MM.1S (cell line): Measurements from ENCODE around the gene RUFY4.
"Not testable (repeated sequence)": the region's sequence is repeated elsewhere in the genome, so short reads cannot be mapped to it uniquely, and the experiment has no call there.

Source experiments
- DNase-seq: peaks from one replicate; pipeline ENCODE4 v3.0.0-alpha.2; 2015
- H2AFZ ChIP-seq: fragments of 300-600 bp; sonication (generic); 2 replicates; pipeline ENCODE4 v1.6.0; 2016; ENCODE audit warnings: antibody characterized with exemption, low read length
- H3F3A ChIP-seq: fragments of 300-600 bp; sonication (generic); 2 replicates; pipeline ENCODE4 v1.6.1; 2016; ENCODE audit warnings: mild to moderate bottlenecking, antibody characterized with exemption, low read length, moderate library complexity, mixed read lengths; ENCODE audit not compliant: insufficient read depth
- H3K27ac ChIP-seq: fragments of 300-600 bp; sonication (generic); 2 replicates; pipeline ENCODE4 v1.5.1; 2016; ENCODE audit warnings: mild to moderate bottlenecking, low read length
- H3K27me3 ChIP-seq: fragments of 300-600 bp; sonication (generic); replicated peaks from 2 replicates; pipeline ENCODE4 v1.6.0; 2016; ENCODE audit warnings: low read length; ENCODE audit not compliant: insufficient read depth
- H3K36me3 ChIP-seq: fragments of 300-600 bp; sonication (generic); replicated peaks from 2 replicates; pipeline ENCODE4 v1.6.1; 2016; ENCODE audit warnings: mild to moderate bottlenecking, low read length, mixed read lengths; ENCODE audit not compliant: insufficient read depth
- H3K4me1 ChIP-seq: fragments of 300-600 bp; sonication (generic); 2 replicates; pipeline ENCODE4 v1.6.1; 2016; ENCODE audit warnings: low read length, mixed read lengths
- H3K4me2 ChIP-seq: fragments of 300-600 bp; sonication (generic); 2 replicates; pipeline ENCODE4 v1.6.0; 2016; ENCODE audit warnings: low read depth, low read length
- H3K4me3 ChIP-seq: fragments of 300-600 bp; sonication (generic); 2 replicates; pipeline ENCODE4 v1.5.1; 2016; ENCODE audit warnings: low read length, mixed read lengths
- H3K79me2 ChIP-seq: fragments of 300-600 bp; sonication (generic); 2 replicates; pipeline ENCODE4 v1.6.1; 2016; ENCODE audit warnings: mixed run types, low read length, mixed read lengths
- H3K9ac ChIP-seq: fragments of 300-600 bp; sonication (generic); 2 replicates; pipeline ENCODE4 v1.6.1; 2016; ENCODE audit warnings: low read length, mixed read lengths
- H3K9me2 ChIP-seq: fragments of 300-600 bp; sonication (generic); replicated peaks from 2 replicates; pipeline ENCODE4 v1.6.1; 2016; ENCODE audit warnings: mild to moderate bottlenecking, low read length, mixed read lengths; ENCODE audit not compliant: insufficient read depth
- H3K9me3 ChIP-seq: fragments of 300-600 bp; sonication (generic); replicated peaks from 2 replicates; pipeline ENCODE4 v1.6.1; 2016; ENCODE audit warnings: mild to moderate bottlenecking, low read length, mixed read lengths; ENCODE audit not compliant: insufficient read depth
- H4K20me1 ChIP-seq: fragments of 300-600 bp; sonication (generic); 2 replicates; pipeline ENCODE4 v1.6.1; 2016; ENCODE audit warnings: mild to moderate bottlenecking, low read length, moderate library complexity, mixed read lengths; ENCODE audit not compliant: insufficient read depth
- CTCF ChIP-seq: fragments of 300-600 bp; sonication (generic); IDR thresholded peaks from 2 replicates; pipeline ENCODE4 v1.5.1; 2016; ENCODE audit warnings: antibody characterized with exemption, low read length, mixed read lengths
- EZH2 ChIP-seq: fragments of 300-600 bp; sonication (generic); optimal IDR thresholded peaks from 2 replicates; pipeline ENCODE3; 2017; ENCODE audit warnings: low read depth, mild to moderate bottlenecking, antibody characterized with exemption, low read length, mixed read lengths
- EZH2phosphoT487 ChIP-seq: fragments of 300-600 bp; sonication (generic); IDR thresholded peaks from 2 replicates; pipeline ENCODE4 v1.6.1; 2018; ENCODE audit warnings: antibody characterized with exemption, low read length

RUFY4 gene

DNA sequence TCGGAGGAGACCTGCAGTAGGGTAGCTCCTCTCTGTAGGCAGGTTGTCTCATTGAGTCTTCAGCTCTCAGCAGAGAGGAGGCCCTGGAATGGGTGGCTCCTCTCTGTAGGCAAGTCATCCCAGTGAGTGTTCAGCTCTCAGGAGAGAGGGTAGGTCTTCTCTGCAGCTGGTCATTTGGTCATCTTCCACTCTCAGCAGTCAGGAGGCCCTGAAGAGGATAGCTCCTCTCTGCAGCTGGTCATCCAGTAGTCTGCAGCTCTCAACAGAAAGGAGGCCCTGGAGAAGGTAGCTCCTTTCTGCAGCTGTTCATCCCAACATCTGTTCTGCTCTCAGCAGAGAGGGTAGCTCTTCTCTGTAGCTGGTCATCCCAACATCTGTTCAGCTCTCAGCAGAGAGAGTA, 26.0 kb upstream of the RUFY4 start:
- no peaks in the 10 kb centered on the region for H4K20me1 ChIP-seq
- H3K36me3 ChIP-seq, result no peaks in the 10 kb centered on the region
- no peaks in the 10 kb centered on the region for H3K79me2 ChIP-seq
- H3K27ac ChIP-seq, result no peak overlapping the region
- H2AFZ ChIP-seq, result no peak overlapping the region
- no peak for TF ChIP-seq EZH2
- TF ChIP-seq CTCF, result no peak
- no peak for TF ChIP-seq EZH2phosphoT487
- H3K4me3 ChIP-seq, result no peak overlapping the region
- H3K4me2 ChIP-seq, result no peak overlapping the region
- H3K9me3 ChIP-seq, result no peaks in the 10 kb centered on the region
- no peaks in the 10 kb centered on the region for H3K9me2 ChIP-seq
- H3F3A ChIP-seq, result peaks cover 34% of the 10 kb centered on the region
- H3K4me1 ChIP-seq, result peaks cover 63% of the 10 kb centered on the region
- no peak overlapping the region for H3K9ac ChIP-seq
- no peaks in the 10 kb centered on the region for H3K27me3 ChIP-seq
- DNase-seq, result no peak

DNA sequence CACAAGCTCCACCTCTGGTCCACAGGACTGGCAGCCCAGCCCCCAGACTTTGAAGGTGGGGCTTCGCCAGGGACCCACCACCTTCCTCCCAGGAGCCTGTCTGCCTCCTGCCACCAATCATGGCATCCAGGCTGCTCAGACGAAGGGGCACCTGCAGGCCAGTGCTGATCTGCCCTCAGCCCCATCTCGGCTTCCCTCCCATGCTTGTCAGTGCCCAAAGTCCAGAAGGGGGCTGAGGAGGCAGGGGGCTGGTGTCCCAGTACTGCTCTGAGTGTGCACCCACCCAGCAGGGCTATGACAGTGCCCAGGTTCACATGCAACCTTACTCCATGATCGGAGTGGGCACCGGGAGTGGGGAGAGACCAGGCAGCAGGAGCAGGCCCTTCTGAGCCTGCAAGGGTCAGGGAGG, 25.3 kb upstream of the RUFY4 start:
- Histone ChIP-seq H3F3A (peaks cover 29% of the 10 kb centered on the region), H4K20me1 (no peaks in the 10 kb centered on the region), H3K4me1 (peaks cover 57% of the 10 kb centered on the region), H3K27me3 (no peaks in the 10 kb centered on the region), H3K4me2 (no peak overlapping the region), H3K9me2 (no peaks in the 10 kb centered on the region), H3K4me3 (no peak overlapping the region), H3K36me3 (no peaks in the 10 kb centered on the region), H3K27ac (no peak overlapping the region), H2AFZ (no peak overlapping the region), H3K9me3 (no peaks in the 10 kb centered on the region), H3K9ac (no peak overlapping the region), H3K79me2 (no peaks in the 10 kb centered on the region)
- DNase-seq, result no peak
- TF ChIP-seq EZH2 (no peak), EZH2phosphoT487 (no peak), CTCF (no peak)

DNA sequence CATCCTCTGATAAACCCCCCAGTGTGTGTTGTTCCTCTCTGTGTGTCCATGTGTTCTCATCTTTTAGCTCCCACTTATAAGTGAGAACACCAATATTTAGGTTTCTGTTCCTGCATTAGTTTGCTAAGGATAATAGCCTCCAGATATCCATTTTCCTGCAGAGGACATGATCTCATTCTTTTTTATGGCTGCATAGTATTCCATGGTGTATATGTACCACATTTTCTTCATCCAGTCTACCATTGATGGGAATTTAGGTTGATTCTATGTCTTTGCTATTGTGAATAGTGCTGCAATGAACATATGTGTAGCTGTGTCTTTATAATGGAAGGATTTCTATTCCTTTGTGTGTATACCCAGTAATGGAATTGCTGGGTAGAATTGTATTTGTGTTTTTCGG, 24.5 kb upstream of the RUFY4 start:
- not testable (repeated sequence) for H2AFZ ChIP-seq, H3K4me3 ChIP-seq, H3K9ac ChIP-seq, H3K27me3 ChIP-seq, H3K36me3 ChIP-seq, H3K4me2 ChIP-seq, H3K9me2 ChIP-seq, H3K79me2 ChIP-seq, H4K20me1 ChIP-seq, H3K27ac ChIP-seq, H3K9me3 ChIP-seq, DNase-seq
- Histone ChIP-seq H3K4me1 (peaks cover 48% of the 10 kb centered on the region), H3F3A (peaks cover 20% of the 10 kb centered on the region)

- TF ChIP-seq CTCF (no peak), EZH2phosphoT487 (no peak), EZH2 (no peak)
- H3K4me3 ChIP-seq, result no peak overlapping the region; the same call in 1 of the 2 replicates
- H3K79me2 ChIP-seq, result no peaks in the 10 kb centered on the region
- peak overlapping the region; percentile 21; the same call in 1 of the 2 replicates for H3K9ac ChIP-seq
- peak; percentile 76 for DNase-seq
- no peaks in the 10 kb centered on the region for H3K27me3 ChIP-seq
- peak overlapping the region; percentile 68 for H3K27ac ChIP-seq
- H3K9me3 ChIP-seq, result no peaks in the 10 kb centered on the region
- no peak overlapping the region for H2AFZ ChIP-seq
- H3K36me3 ChIP-seq, result no peaks in the 10 kb centered on the region
- no peaks in the 10 kb centered on the region for H3K9me2 ChIP-seq
- H3F3A ChIP-seq, result peaks cover 19% of the 10 kb centered on the region
- no peaks in the 10 kb centered on the region for H4K20me1 ChIP-seq
- H3K4me1 ChIP-seq, result peaks cover 33% of the 10 kb centered on the region
- H3K4me2 ChIP-seq, result peak overlapping the region; percentile 70
Measured at GRCh38 chr2:218046238-218046637, 22.8 kb upstream of the RUFY4 start.
